NB4 (cell line): ENCODE data around the gene TAGAP.
"Not testable (repeated sequence)": the region's sequence is repeated elsewhere in the genome, so short reads cannot be mapped to it uniquely, and the experiment has no call there.

ENCODE experiments used
- POLR2A ChIP-seq: IDR thresholded peaks from 2 replicates; pipeline ENCODE4 v1.6.1; 2011; ENCODE audit warnings: mild to moderate bottlenecking; ENCODE audit not compliant: insufficient read length; ENCODE audit errors: extremely low read depth
- TF ChIP-seq, protein P1 (sequence below): IDR thresholded peaks from one replicate; pipeline ENCODE4 v1.5.1; 2012; ENCODE audit warnings: low read depth, low read length

DNA sequence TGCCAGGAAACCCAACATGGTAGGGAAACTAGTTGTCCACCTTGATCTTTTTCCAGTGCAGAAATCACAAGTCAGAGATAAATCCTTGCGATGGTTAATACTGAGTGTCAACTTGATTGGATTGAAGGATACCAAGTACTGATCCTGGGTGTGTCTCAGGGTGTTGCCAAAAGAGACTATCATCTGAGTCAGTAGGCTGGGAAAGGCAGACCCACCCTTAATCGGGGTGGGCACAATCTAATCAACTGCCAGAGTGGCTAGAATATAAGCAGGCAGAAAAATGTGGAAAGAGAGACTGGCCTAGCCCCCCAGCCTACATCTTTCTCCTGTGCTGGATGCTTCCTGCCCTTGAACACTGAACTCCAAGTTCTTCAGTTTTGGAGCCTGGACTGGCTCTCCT lies 55.1 kb downstream of the TAGAP start:
- TF ChIP-seq, protein P1, sequence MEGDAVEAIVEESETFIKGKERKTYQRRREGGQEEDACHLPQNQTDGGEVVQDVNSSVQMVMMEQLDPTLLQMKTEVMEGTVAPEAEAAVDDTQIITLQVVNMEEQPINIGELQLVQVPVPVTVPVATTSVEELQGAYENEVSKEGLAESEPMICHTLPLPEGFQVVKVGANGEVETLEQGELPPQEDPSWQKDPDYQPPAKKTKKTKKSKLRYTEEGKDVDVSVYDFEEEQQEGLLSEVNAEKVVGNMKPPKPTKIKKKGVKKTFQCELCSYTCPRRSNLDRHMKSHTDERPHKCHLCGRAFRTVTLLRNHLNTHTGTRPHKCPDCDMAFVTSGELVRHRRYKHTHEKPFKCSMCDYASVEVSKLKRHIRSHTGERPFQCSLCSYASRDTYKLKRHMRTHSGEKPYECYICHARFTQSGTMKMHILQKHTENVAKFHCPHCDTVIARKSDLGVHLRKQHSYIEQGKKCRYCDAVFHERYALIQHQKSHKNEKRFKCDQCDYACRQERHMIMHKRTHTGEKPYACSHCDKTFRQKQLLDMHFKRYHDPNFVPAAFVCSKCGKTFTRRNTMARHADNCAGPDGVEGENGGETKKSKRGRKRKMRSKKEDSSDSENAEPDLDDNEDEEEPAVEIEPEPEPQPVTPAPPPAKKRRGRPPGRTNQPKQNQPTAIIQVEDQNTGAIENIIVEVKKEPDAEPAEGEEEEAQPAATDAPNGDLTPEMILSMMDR: not testable (repeated sequence)
- not testable (repeated sequence) for TF ChIP-seq POLR2A
